Rectal smooth muscle tissue (tissue), 1 donor: Measurements from ENCODE around the gene ACSM6.

Experiments used
- H3K27ac ChIP-seq: one replicate; pipeline ENCODE4 v1.7.0; 2013; ENCODE audit warnings: low read depth, low read length, inconsistent platforms
- H3K27me3 ChIP-seq: one replicate; pipeline ENCODE4 v1.7.0; 2013; ENCODE audit warnings: low read length; ENCODE audit not compliant: control insufficient read depth, insufficient read depth
- H3K36me3 ChIP-seq: one replicate; pipeline ENCODE4 v1.7.0; 2013; ENCODE audit warnings: low read length; ENCODE audit not compliant: control insufficient read depth, insufficient read depth
- H3K4me1 ChIP-seq: one replicate; pipeline ENCODE4 v1.7.0; 2013; ENCODE audit warnings: low read length; ENCODE audit not compliant: control insufficient read depth, insufficient read depth
- H3K4me3 ChIP-seq: one replicate; pipeline ENCODE4 v1.7.0; 2013; ENCODE audit warnings: low read length
- H3K9ac ChIP-seq: one replicate; pipeline ENCODE4 v1.7.0; 2013; ENCODE audit warnings: low read length

Gene ACSM6

GRCh38 chr10:95242581-95243317 lies 48.7 kb downstream of the ACSM6 start:
- H3K27ac ChIP-seq = no peak overlapping the region

DNA sequence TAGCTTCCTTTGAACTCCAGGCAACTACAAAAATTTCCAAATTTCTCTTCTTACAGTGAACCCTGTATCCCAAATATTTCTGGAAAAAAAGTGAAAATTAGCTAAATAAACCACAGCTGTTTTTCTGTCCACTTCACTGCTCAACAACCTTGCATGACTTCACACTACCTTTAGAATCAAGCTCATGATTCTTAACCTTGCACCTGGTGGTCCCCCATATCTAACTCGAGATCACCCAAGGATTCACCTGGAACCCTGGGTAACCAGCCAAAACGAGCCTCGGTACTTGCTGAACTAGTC lies 49.2 kb downstream of the ACSM6 start:
- Histone ChIP-seq H3K4me3 (no peak overlapping the region), H3K36me3 (peaks cover 12% of the 10 kb centered on the region), H3K27me3 (no peaks in the 10 kb centered on the region), H3K4me1 (peaks cover 2% of the 10 kb centered on the region), H3K9ac (no peak overlapping the region), H3K27ac (no peak overlapping the region)

More at GRCh38 chr10:95242581-95243317, 48.7 kb downstream of the ACSM6 start:
- Histone ChIP-seq H3K4me3 (no peak overlapping the region), H3K27me3 (no peaks in the 10 kb centered on the region), H3K9ac (no peak overlapping the region), H3K36me3 (peaks cover 13% of the 10 kb centered on the region), H3K4me1 (peaks cover 2% of the 10 kb centered on the region)

- H3K36me3 ChIP-seq = peaks cover 8% of the 10 kb centered on the region
- H3K9ac ChIP-seq = no peak overlapping the region
Observed at GRCh38 chr10:95244152-95244551, 50.1 kb downstream of the ACSM6 start.

DNA sequence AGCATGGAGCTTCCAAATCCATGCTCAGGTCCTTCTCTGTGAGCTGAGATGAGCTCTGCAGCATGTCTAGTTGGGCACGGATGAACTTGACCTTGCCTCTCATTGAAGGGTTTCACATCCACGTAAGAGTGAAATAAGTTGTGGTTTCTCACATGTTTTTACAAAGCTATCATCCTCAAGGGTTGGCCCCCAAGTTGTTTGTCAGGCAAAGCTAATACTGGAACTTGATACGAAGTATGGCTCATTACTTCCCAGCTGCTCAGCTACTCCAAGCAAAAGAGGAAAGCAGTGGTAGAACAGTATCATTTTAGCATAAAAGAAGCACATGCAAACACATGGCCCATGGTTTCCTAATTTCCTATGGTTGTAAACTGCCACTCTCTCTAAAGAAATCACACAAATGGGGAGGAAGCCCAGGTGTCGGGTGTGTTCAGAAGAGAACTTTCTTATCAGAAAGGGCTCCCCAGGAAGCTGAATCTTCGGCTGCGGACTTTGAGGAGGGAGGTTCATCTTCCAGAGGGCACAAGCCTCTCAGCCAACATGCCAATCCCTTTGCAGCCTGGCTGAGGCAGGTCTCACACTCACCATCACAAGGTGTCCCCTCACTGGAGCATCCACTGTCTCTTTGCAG lies 51.5 kb downstream of the ACSM6 start:
- H3K27me3 ChIP-seq = no peaks in the 10 kb centered on the region
- no peak overlapping the region for H3K9ac ChIP-seq
- H3K27ac ChIP-seq = no peak overlapping the region
- H3K4me3 ChIP-seq = no peak overlapping the region
- H3K4me1 ChIP-seq = peaks cover 2% of the 10 kb centered on the region
- peaks cover 8% of the 10 kb centered on the region for H3K36me3 ChIP-seq

More at GRCh38 chr10:95244152-95244551, 50.1 kb downstream of the ACSM6 start:
- Histone ChIP-seq H3K27me3 (no peaks in the 10 kb centered on the region), H3K4me1 (peaks cover 2% of the 10 kb centered on the region), H3K27ac (no peak overlapping the region), H3K4me3 (no peak overlapping the region)

DNA sequence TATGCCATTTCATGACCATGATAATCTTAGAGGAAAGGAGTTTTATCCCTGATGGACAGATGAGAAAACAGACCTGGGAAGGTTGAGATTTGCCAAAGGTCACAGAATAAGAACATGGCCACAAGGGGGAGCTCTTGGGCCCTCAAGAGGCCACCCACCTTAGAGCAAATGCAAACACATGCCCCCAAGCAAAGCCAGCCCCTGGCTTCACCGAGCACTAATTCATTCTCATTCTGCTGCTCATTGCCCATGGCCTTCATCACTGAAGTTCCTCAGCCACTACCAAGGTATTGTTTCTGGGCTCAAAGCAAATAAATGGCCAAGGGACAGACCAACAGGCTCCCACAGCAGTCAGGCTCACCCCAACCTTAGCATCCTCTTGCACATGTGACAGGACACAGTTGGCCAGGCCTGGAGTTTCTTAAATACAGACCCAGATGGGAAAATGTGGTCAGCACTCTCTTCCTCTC lies 52.6 kb downstream of the ACSM6 start:
- Histone ChIP-seq H3K4me1 (peaks cover 2% of the 10 kb centered on the region), H3K36me3 (peaks cover 8% of the 10 kb centered on the region), H3K9ac (no peak overlapping the region), H3K4me3 (no peak overlapping the region), H3K27me3 (no peaks in the 10 kb centered on the region), H3K27ac (no peak overlapping the region)

GRCh38 chr10:95247200-95247880 lies 53.3 kb downstream of the ACSM6 start:
- Histone ChIP-seq H3K27me3 (no peaks in the 10 kb centered on the region), H3K4me1 (peaks cover 2% of the 10 kb centered on the region), H3K36me3 (peaks cover 8% of the 10 kb centered on the region)

GRCh38 chr10:95247881-95248583 lies 54.0 kb downstream of the ACSM6 start:
- Histone ChIP-seq H3K27me3 (no peaks in the 10 kb centered on the region), H3K4me1 (peaks cover 2% of the 10 kb centered on the region), H3K36me3 (peaks cover 8% of the 10 kb centered on the region), H3K27ac (no peak overlapping the region), H3K4me3 (no peak overlapping the region), H3K9ac (no peak overlapping the region)

More at GRCh38 chr10:95247200-95247880, 53.3 kb downstream of the ACSM6 start:
- Histone ChIP-seq H3K27ac (no peak overlapping the region), H3K4me3 (no peak overlapping the region), H3K9ac (no peak overlapping the region)

DNA sequence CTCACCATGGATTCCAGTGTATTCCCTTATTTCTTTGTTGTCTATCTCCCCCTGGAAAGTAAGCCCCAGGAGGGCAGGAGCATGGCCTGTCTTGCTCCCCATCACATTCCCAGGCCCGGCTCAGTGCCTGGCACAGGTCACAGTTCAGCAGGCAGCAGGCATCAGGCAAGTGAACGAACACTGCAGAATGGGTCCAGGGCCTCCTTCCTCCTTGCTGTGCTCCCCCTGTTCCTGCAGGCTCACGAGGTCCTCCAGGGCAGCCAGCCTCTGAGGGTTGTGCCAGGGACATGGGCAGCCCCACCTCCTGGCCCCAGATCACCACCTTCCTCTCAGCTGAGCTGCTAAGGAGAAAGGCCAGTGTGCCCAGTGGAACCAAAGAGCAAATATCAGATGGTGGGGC lies 55.0 kb downstream of the ACSM6 start:
- Histone ChIP-seq H3K4me1 (peaks cover 2% of the 10 kb centered on the region), H3K27me3 (no peaks in the 10 kb centered on the region), H3K36me3 (peaks cover 8% of the 10 kb centered on the region), H3K9ac (no peak overlapping the region), H3K4me3 (no peak overlapping the region), H3K27ac (no peak overlapping the region)

DNA sequence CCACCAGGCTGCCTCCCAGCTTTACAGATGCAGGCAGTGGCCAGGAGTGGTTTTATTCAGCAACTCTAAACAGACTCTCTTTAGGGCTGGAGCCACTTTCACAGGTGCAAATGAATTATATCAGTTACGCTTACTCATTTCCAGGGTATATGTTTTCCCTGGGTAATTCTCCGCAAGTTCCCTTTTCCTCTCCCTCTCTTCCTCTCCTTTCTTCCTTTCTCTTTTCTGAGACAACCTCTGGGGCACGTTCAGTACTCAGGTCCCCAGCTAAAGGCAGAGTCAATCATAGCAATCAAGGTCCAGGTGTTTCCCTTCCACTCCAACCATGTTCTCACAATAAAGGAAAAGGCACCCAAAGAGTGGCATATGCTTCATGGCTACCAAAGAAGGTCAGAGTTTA lies 55.4 kb downstream of the ACSM6 start:
- H3K4me1 ChIP-seq = peaks cover 2% of the 10 kb centered on the region
- no peaks in the 10 kb centered on the region for H3K27me3 ChIP-seq
- H3K4me3 ChIP-seq = no peak overlapping the region
- H3K9ac ChIP-seq = no peak overlapping the region
- no peak overlapping the region for H3K27ac ChIP-seq
- H3K36me3 ChIP-seq = peaks cover 8% of the 10 kb centered on the region

DNA sequence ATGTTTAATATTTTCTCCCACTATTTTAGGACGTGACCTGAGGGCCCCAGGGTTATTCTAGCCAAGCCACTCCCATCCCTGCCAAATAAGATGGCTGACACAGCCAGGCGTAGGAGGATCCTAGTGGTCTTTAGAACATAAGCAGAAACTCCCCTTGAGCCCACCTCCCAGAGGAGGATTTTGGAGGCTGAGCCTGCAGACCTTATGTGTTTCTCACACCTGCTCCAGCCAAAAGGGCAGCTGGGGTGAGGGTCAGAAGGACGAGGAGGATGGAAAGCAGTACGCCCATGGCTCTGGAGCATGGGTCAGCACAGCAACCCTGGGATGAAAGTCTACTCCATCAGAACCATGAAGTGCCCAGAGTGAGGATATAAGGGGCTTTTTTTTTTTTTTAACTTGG lies 56.8 kb downstream of the ACSM6 start:
- H3K4me3 ChIP-seq = no peak overlapping the region
- H3K4me1 ChIP-seq = peaks cover 2% of the 10 kb centered on the region
- H3K9ac ChIP-seq = no peak overlapping the region
- no peak overlapping the region for H3K27ac ChIP-seq
- no peaks in the 10 kb centered on the region for H3K27me3 ChIP-seq
- H3K36me3 ChIP-seq = peaks cover 4% of the 10 kb centered on the region

GRCh38 chr10:95253007-95253406 lies 59.0 kb downstream of the ACSM6 start:
- Histone ChIP-seq H3K27me3 (no peaks in the 10 kb centered on the region), H3K4me1 (no peaks in the 10 kb centered on the region), H3K4me3 (no peak overlapping the region), H3K27ac (no peak overlapping the region), H3K36me3 (peaks cover 3% of the 10 kb centered on the region), H3K9ac (no peak overlapping the region)

- no peaks in the 10 kb centered on the region for H3K27me3 ChIP-seq
- no peak overlapping the region for H3K9ac ChIP-seq
- H3K4me1 ChIP-seq = no peaks in the 10 kb centered on the region
- peaks cover 4% of the 10 kb centered on the region for H3K36me3 ChIP-seq
- H3K4me3 ChIP-seq = no peak overlapping the region
- no peak overlapping the region for H3K27ac ChIP-seq
Observed at GRCh38 chr10:95253686-95254085, 59.6 kb downstream of the ACSM6 start.
